Middle frontal gyrus (tissue), 1 donor: ENCODE measurements around the gene AIF1.

Experiments used
- DNase-seq: peaks from one replicate; pipeline ENCODE4 v3.0.0-alpha.2; 2015; ENCODE audit warnings: low spot score; ENCODE audit errors: extremely low spot score

AIF1 gene

GRCh38 chr6:31620586-31621319 lies 5.7 kb downstream of the AIF1 start, which contains the start of gene PRRC2A:
Gene PRRC2A (plus strand): TSS chr6:31620715. CDS start chr6:31622790, 2,075 bp downstream.
- DNase-seq = peak; percentile 26

DNA sequence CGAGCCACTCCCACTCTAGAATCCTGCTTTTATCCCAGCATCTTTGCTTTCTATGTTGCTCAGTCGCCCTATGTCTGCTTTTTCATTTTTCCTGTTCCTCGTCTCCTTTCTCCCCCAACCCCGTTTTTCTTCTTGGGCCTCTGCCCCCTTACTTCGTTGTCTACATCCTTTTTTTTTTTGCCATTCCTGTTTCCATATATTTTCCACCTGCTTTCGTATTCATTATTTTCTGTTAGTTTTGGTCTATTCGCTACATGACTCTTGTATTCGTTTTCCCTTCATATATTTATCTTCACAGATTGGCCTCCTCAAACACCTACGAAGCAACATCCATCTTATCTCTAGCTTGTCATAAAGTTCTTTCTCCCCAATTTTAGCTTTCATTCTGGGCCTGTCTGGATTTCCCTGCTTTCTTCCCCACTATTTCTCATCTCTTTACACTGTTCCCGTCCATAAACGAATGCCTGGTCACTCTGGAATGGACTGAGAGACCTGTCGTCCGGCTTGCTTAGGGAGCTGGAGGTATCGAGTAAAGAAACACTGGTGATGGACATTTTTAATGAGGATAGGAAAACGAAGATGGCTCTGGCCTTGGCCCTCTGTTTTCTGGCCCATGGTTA lies 6.4 kb downstream of the AIF1 start:
- no peak for DNase-seq

DNA sequence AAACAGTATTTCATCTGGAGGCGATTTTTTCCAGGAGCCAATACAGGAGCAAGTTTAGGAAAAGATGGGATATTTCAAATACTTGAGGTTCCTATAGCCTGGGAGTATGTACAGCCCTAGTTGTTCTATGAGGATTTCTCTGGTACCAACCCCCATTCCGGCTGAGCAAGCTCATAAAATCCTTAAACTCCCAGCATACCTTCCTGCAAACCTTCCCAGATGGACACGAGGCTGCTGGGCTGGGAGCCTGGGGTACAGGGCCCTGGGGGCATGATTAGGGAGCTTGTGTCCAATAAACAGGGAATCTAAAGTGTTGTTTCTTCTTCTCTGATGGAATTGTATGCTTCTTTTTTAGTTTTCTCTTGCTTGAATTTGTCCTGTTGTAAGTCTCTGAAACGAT lies 7.0 kb downstream of the AIF1 start:
- no peak for DNase-seq

- DNase-seq = no peak
Measured at GRCh38 chr6:31622684-31623091, 7.7 kb downstream of the AIF1 start.

- no peak for DNase-seq
Measured at GRCh38 chr6:31624070-31624469, 9.0 kb downstream of the AIF1 start.

GRCh38 chr6:31626952-31627351 lies 11.9 kb downstream of the AIF1 start:
- DNase-seq = no peak

GRCh38 chr6:31627690-31628287 lies 12.8 kb downstream of the AIF1 start:
- no peak for DNase-seq

- no peak for DNase-seq
Measured at GRCh38 chr6:31629014-31629413, 14.0 kb downstream of the AIF1 start.

DNA sequence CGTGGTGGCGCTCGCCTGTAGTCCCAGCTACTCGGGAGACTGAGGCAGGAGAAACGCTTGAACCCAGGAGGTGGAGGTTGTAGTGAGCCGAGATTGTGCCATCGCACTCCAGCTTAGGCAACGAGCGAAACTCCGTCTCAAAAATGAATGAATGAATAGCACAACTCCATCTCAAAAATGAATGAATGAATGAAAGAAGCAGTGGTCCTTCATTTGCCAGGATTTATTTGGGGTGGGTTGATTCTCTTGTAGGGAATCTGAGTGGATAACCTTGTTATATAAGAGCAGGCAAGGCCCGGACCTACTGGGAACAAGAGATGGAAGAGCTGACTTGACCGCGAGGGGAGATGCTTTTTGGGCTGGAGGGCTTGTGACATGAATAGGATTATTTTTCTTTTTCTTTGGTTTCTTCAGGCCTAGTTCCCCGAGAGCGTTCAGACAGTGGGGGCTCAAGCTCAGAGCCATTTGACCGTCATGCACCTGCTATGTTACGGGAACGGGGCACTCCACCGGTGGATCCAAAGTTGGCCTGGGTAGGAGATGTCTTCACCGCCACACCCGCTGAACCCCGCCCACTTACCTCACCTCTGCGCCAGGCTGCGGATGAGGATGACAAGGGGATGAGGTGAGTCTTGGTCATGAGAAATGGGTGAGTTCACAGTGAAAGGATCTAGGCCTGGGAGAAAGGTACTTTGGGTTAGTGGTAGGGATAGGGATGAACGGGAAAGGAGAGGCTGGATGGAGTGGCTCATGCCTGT lies 15.3 kb downstream of the AIF1 start:
- no peak for DNase-seq

DNA sequence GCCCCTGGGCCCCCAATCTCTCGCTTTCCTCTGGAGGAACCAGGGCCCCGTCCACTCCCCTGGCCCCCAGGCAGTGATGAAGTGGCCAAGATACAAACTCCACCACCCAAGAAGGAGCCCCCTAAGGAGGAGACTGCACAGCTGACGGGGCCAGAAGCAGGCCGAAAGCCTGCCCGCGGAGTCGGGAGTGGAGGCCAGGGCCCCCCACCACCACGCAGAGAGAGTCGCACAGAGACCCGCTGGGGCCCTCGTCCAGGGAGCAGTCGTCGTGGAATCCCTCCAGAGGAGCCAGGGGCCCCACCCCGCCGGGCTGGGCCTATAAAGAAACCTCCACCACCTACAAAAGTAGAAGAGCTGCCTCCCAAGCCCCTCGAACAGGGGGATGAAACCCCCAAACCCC lies 16.2 kb downstream of the AIF1 start:
- DNase-seq = no peak

DNA sequence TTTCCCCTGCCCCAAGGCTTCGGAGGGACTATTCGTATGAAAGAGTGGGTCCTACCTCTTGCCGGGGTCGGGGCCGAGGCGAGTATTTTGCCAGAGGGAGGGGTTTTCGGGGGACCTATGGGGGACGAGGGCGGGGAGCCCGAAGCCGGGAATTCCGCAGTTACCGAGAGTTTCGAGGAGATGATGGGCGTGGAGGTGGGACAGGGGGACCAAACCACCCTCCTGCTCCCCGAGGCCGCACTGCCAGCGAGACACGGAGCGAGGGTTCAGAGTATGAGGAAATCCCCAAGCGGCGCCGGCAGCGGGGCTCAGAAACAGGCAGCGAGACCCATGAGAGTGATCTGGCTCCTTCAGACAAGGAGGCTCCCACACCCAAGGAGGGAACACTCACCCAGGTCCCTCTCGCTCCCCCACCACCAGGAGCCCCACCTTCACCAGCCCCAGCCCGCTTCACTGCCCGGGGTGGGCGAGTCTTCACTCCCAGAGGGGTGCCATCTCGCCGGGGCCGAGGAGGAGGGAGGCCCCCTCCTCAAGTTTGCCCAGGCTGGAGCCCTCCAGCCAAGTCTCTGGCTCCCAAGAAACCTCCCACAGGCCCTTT lies 16.7 kb downstream of the AIF1 start:
- no peak for DNase-seq

DNA sequence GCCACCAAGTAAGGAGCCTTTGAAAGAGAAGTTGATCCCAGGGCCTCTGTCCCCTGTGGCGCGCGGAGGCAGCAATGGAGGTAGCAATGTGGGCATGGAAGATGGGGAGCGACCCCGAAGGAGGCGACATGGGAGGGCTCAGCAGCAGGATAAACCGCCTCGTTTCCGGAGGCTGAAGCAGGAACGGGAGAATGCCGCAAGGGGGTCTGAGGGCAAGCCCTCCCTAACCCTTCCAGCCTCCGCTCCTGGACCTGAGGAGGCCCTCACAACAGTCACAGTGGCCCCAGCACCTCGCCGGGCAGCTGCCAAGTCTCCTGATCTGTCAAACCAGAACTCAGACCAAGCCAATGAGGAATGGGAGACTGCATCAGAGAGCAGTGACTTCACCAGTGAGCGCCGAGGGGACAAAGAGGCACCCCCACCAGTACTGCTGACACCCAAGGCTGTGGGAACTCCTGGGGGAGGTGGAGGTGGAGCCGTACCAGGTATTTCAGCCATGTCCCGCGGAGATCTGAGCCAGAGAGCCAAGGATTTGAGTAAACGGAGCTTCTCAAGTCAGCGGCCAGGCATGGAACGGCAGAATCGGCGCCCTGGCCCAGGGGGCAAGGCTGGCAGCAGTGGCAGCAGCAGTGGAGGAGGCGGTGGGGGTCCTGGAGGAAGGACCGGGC lies 17.4 kb downstream of the AIF1 start:
- no peak for DNase-seq

DNA sequence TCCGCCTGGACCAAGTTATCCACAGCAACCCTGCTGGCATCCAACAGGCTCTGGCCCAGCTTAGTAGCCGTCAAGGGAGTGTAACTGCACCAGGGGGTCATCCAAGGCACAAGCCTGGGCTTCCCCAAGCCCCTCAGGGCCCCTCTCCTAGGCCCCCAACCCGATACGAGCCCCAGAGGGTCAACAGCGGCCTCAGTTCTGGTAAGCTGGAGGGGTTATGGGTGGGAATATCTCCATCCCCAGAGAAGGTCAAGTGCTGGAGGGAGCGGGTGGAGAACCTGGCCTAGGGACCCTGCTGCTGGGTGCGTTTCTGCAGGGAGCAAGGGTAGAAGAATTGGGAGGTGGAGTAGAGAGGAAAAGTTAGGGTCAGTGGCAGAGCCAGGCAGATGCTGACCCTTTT lies 18.4 kb downstream of the AIF1 start:
- no peak for DNase-seq

DNA sequence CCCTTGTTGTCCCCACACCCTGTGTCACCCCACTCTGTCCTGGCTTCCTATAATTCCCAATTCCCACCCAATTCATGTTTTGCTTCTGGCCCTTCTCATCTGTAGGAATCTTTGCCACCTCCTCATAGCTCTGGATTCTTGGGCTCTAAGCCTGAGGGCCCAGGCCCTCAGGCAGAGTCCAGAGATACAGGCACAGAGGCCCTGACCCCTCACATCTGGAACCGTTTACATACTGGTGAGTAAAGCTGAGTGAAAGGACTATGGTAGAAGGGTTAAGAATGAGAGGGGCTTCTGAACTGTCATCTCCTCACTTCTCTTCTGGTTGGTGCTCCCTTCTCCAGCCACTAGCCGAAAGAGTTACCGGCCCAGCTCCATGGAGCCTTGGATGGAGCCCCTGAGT lies 19.1 kb downstream of the AIF1 start:
- no peak for DNase-seq

GRCh38 chr6:31634969-31635575 lies 20.0 kb downstream of the AIF1 start:
- DNase-seq = no peak

GRCh38 chr6:31636698-31637596 lies 21.9 kb downstream of the AIF1 start:
- DNase-seq = no peak

DNA sequence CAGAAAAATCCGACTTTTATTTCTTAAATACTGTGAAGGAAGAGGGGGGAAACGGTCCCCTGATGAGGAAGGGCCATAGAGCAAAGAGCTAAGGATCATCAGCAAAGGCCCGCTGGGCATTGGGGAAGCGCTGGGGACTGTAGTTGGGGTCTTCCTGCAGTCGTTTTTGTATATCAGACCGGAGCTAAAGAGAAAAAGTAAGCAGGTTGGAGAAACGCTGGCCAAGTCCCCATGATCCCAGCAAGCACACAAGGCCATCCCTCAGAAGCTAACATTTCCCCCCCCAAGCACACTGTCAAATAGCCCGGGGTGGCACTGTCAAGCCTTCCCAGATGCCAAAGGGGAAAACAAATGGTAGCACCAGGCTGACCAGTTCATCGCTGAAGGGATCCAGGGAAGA lies 24.0 kb downstream of the AIF1 start:
- DNase-seq = no peak

DNA sequence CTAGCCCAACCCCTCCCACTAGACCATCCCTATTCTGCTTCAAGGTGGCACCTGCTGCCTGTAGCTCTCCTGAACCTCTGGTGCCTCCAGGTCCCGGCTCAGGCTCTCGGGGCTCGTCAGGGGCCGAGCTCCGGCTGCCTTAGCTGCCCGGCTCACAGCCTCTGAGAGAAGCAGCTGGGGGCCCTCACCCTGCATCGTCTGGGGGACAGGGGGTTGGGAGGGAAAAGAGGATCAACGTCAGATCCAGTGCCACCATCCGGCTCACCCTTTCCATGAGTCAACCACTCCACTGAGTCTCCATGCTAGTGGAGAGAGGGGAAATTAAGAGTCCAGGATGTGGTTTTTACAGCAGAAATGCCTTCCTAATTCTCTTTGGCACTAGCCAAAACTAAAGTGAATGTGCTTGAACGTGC lies 24.4 kb downstream of the AIF1 start:
- DNase-seq = no peak

DNA sequence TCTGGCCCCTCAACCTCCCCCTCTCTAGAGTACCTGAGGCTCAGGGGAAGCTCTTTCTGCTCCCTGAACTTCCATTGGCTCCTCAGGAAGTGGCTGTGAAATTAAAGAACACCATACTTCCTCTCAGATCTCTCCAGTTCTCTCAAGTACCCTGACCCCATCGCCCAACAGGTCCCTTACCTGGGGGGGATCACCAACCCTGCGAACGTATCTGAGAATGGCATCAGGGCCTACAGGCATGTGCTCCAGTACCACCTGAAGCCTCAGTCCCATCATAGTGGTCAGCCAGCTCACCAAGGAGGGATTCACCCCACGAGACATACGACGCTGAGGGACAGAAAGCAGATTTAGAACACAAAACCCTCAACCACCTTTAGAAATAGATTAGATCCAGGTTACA lies 25.6 kb downstream of the AIF1 start:
- DNase-seq = no peak

DNA sequence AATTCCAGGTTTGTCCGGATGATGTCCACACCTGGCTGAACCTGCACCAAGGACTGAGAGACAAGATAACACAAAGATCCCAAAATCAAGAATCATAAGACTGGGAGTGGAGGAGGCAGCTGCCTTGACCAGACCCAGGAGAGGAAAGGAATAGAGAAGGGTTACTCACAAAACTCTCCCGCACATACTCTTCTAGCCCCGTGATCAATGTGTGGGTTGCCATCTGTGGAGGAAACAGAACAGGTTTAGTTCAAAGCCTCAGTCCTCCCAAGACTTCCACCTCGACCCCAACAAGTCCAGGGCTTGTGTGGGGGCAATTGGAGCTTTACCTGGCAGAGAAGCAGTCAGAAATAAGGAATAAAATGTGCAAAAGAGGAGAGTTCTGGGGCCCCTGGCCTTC lies 26.3 kb downstream of the AIF1 start:
- no peak for DNase-seq
